GM12872 (cell line): Measurements from ENCODE around the gene YBX3.

Experiments
- CTCF ChIP-seq: IDR thresholded peaks from 3 replicates; pipeline ENCODE4 v1.5.1; 2011; ENCODE audit warnings: low read depth, mild to moderate bottlenecking, low read length, moderate library complexity; ENCODE audit not compliant: insufficient read depth

The YBX3 gene

GRCh38 chr12:10722905-10723746, at the start of gene YBX3:
Gene YBX3 (minus strand): TSS chr12:10723323. CDS start chr12:10723111, 212 bp downstream.
- no peak for TF ChIP-seq CTCF

DNA sequence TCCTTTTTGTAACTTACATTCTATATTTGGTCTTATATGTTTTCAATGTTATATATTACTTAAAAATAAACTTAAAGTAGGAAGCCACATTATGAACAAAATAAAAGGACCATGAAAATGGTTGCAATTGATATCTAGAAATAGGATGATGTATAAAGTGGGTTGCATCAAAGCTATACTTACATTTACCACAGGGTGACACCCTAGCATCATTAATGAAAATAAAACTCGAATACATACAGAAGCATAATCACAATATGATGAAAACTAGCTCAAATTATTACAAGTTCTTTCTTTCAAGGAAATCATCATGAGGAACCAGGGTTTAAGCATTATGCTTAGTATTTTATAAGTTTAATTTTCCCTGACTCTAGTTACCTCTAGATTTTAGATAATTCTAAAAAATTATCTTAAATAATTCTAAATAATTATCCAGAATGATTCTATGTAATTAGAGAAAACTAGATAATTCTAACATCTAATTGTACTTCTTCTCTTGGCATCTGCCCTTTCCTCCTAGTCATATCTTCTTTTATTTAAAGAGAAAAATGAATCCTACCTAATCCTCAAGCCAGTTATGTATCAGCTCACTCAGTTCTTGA, 48.1 kb upstream of the YBX3 start:
- peak; percentile 36; the same call in 1 of the 3 replicates for TF ChIP-seq CTCF

- TF ChIP-seq CTCF = no peak
Observed at GRCh38 chr12:10759657-10760056, 36.5 kb upstream of the YBX3 start.

GRCh38 chr12:10756194-10756593, 33.1 kb upstream of the YBX3 start:
- no peak for TF ChIP-seq CTCF

- no peak for TF ChIP-seq CTCF
Observed at GRCh38 chr12:10753059-10753458, 29.9 kb upstream of the YBX3 start.

GRCh38 chr12:10750385-10750727, 27.2 kb upstream of the YBX3 start:
- no peak for TF ChIP-seq CTCF

GRCh38 chr12:10749700-10750384, 26.7 kb upstream of the YBX3 start:
- peak; percentile 88 for TF ChIP-seq CTCF
